Mesenchymal stem cell (in vitro differentiated cells and primary cell): ENCODE data around the gene CCDC51.
A peak's percentile ranks its signal among the peaks of the same experiment; 100 is the strongest.
"Not testable (repeated sequence)": the region's sequence is repeated elsewhere in the genome, so short reads cannot be mapped to it uniquely, and the experiment has no call there.

ENCODE experiments used
- DNase-seq: peaks from one replicate; pipeline ENCODE4 v3.0.0-alpha.2; 2013
- H2AFZ ChIP-seq: one replicate; pipeline ENCODE4 v1.6.1; 2013; ENCODE audit warnings: low read depth, mild to moderate bottlenecking, control low read depth, inconsistent platforms, low read length, moderate library complexity
- H2AK5ac ChIP-seq: 2 replicates; pipeline ENCODE4 v1.6.1; 2013; ENCODE audit warnings: low read length, moderate library complexity, mild to moderate bottlenecking, inconsistent platforms; ENCODE audit not compliant: severe bottlenecking
- H2BK120ac ChIP-seq: one replicate; pipeline ENCODE4 v1.6.1; 2013; ENCODE audit warnings: low read depth, mild to moderate bottlenecking, inconsistent platforms, low read length, moderate library complexity
- H2BK12ac ChIP-seq, 2 experiments: one replicate each; pipeline ENCODE4 v1.6.1; 2013; ENCODE audit warnings: inconsistent platforms in 2 of 2, low read length in 2 of 2, mild to moderate bottlenecking in 2 of 2, moderate library complexity in 2 of 2, control low read depth in 1 of 2
- H2BK15ac ChIP-seq: one replicate; pipeline ENCODE4 v1.6.1; 2013; ENCODE audit warnings: mild to moderate bottlenecking, low read depth, inconsistent platforms; ENCODE audit not compliant: poor library complexity, severe bottlenecking
- H2BK5ac ChIP-seq: 2 replicates; pipeline ENCODE4 v1.6.1; 2013; ENCODE audit warnings: low read depth, mild to moderate bottlenecking, low read length, control low read depth, inconsistent platforms; ENCODE audit not compliant: poor library complexity, severe bottlenecking
- H3K14ac ChIP-seq, 2 experiments: one replicate each; pipeline ENCODE4 v1.6.1; 2013; ENCODE audit warnings: inconsistent platforms in 2 of 2, low read length in 2 of 2, control low read depth in 1 of 2, mild to moderate bottlenecking in 1 of 2, moderate library complexity in 1 of 2
- H3K18ac ChIP-seq, 2 experiments: one replicate each; pipeline ENCODE4 v1.6.1; 2013; ENCODE audit warnings: inconsistent platforms in 2 of 2, low read length in 2 of 2, control low read depth in 1 of 2, low read depth in 1 of 2, mild to moderate bottlenecking in 1 of 2
- H3K23ac ChIP-seq, 2 experiments: one replicate each; pipeline ENCODE4 v1.6.1; 2013; ENCODE audit warnings: inconsistent platforms in 2 of 2, low read length in 2 of 2, mild to moderate bottlenecking in 2 of 2, moderate library complexity in 2 of 2, control low read depth in 1 of 2
- H3K27ac ChIP-seq: 2 replicates; pipeline ENCODE4 v1.5.1; 2013; ENCODE audit warnings: mild to moderate bottlenecking, moderate library complexity, low read length, control low read depth, inconsistent platforms; ENCODE audit not compliant: poor library complexity, severe bottlenecking
- H3K27me3 ChIP-seq, 2 experiments: 2 replicates each; pipeline versions ENCODE4 v1.6.1 to v1.7.0; 2013; ENCODE audit warnings: low read length in 2 of 2, mild to moderate bottlenecking in 2 of 2, moderate library complexity in 2 of 2, control low read depth in 1 of 2, inconsistent platforms in 1 of 2; ENCODE audit not compliant: control insufficient read depth in 1 of 2, insufficient read depth in 1 of 2
- H3K36me3 ChIP-seq, 2 experiments: 2 replicates each; pipeline versions ENCODE4 v1.6.1 to v1.7.0; 2013; ENCODE audit warnings: low read length in 2 of 2, control low read depth in 1 of 2, inconsistent platforms in 1 of 2, low read depth in 1 of 2, mild to moderate bottlenecking in 1 of 2; ENCODE audit not compliant: insufficient read depth in 2 of 2, control insufficient read depth in 1 of 2
- H3K4ac ChIP-seq, 2 experiments: one replicate each; pipeline ENCODE4 v1.6.1; 2013; ENCODE audit warnings: inconsistent platforms in 2 of 2, low read length in 2 of 2, mild to moderate bottlenecking in 2 of 2, moderate library complexity in 2 of 2, control low read depth in 1 of 2, low read depth in 1 of 2
- H3K4me1 ChIP-seq: 2 replicates; pipeline ENCODE4 v1.6.1; 2013; ENCODE audit warnings: low read depth, low read length, control low read depth; ENCODE audit not compliant: control insufficient read depth, insufficient read depth
- H3K4me2 ChIP-seq: 2 replicates; pipeline ENCODE4 v1.6.1; 2013; ENCODE audit warnings: low read length, mild to moderate bottlenecking, inconsistent platforms; ENCODE audit not compliant: poor library complexity, severe bottlenecking
- H3K4me3 ChIP-seq, 2 experiments: 2 replicates each; pipeline versions ENCODE4 v1.5.1 to v1.7.0; 2013; ENCODE audit warnings: low read length in 2 of 2, mild to moderate bottlenecking in 2 of 2, control low read depth in 1 of 2, low read depth in 1 of 2; ENCODE audit not compliant: insufficient read depth in 1 of 2
- H3K79me1 ChIP-seq: replicated peaks from 2 replicates; pipeline ENCODE4 v1.6.1; 2013; ENCODE audit warnings: mild to moderate bottlenecking, control low read depth, low read length, inconsistent platforms; ENCODE audit not compliant: poor library complexity, severe bottlenecking
- H3K9ac ChIP-seq: 2 replicates; pipeline ENCODE4 v1.7.0; 2013; ENCODE audit warnings: mild to moderate bottlenecking, low read length, moderate library complexity
- H3K9me3 ChIP-seq: 2 replicates; pipeline ENCODE4 v1.7.0; 2013; ENCODE audit warnings: mild to moderate bottlenecking, low read length; ENCODE audit not compliant: control insufficient read depth
- H4K8ac ChIP-seq: one replicate; pipeline ENCODE4 v1.6.1; 2013; ENCODE audit warnings: inconsistent platforms, mild to moderate bottlenecking, low read length, moderate library complexity
- H4K91ac ChIP-seq: one replicate; pipeline ENCODE4 v1.6.1; 2013; ENCODE audit warnings: mild to moderate bottlenecking, low read length, inconsistent platforms
- WGBS: methylation state at CpG from one replicate; pipeline ENCODE4 v1.1.7; 2013; ENCODE audit warnings: mixed read lengths; 5-methylcytosine and 5-hydroxymethylcytosine counted together

Gene CCDC51

DNA sequence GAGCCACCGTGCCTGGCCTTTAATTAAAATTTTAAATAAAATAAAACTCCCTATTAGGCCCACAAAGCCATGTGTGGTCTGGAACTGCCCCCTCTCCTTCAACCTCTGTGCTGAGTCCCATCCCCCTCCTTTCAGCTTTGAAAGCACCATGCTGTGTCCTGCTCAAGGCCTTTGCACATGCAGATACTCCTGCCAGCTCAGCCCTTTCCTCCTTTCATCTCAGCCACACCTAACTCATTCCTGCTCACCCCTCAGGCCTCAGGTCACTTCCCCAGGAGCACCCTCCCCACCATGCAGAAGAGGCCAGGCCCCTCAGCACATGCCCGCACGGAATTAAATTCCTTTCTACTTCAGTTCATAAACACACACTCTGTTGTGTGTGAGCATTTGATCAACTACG, 34.7 kb upstream of the CCDC51 start:
- H3K4ac ChIP-seq: no peak overlapping the region
- H3K4me3 ChIP-seq: no peak overlapping the region
- no peak overlapping the region for H2AFZ ChIP-seq
- DNase-seq: no peak
- 64% methylated on average over 4 of the region's 4 CpGs for WGBS
- no peaks in the 10 kb centered on the region for H3K9me3 ChIP-seq
- H3K23ac ChIP-seq: no peak overlapping the region
- peaks cover 18 to 47% of the 10 kb centered on the region in 2 experiments for H3K36me3 ChIP-seq
- H3K27me3 ChIP-seq: no peaks in the 10 kb centered on the region
- no peak overlapping the region for H4K91ac ChIP-seq
- H3K14ac ChIP-seq: no peak overlapping the region
- H3K9ac ChIP-seq: no peak overlapping the region
- H3K4me1 ChIP-seq: peaks cover 20% of the 10 kb centered on the region
- H3K18ac ChIP-seq: no peak overlapping the region
- H2BK15ac ChIP-seq: no peak overlapping the region
- no peak overlapping the region for H2BK12ac ChIP-seq
- no peak overlapping the region for H2BK120ac ChIP-seq
- no peak overlapping the region for H3K4me2 ChIP-seq
- H3K27ac ChIP-seq: no peak overlapping the region
- no peak overlapping the region for H4K8ac ChIP-seq
- peaks cover 4% of the 10 kb centered on the region for H3K79me1 ChIP-seq
- H2AK5ac ChIP-seq: no peak overlapping the region
- no peak overlapping the region for H2BK5ac ChIP-seq

DNA sequence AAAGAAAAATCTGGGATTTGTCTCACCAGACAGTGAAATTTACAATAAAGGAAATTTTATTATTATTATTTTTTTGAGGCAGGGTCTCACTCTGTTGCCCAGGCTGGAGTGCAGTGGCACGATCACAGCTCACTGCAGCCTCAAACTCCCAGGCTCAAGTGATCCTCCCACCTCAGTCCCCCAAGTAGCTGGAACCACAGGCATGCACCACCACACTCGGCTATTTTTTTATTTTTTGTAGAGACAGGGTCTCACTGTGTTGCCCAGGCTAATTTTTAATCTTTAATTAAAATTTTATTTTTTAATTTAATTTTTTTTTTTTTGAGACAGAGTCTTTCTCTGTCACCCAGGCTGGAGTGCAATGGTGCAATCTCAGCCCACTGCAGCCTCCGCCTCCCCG, 34.1 kb upstream of the CCDC51 start:
- 88% methylated on average over 3 of the region's 4 CpGs for WGBS
- H3K4me2 ChIP-seq: not testable (repeated sequence)

DNA sequence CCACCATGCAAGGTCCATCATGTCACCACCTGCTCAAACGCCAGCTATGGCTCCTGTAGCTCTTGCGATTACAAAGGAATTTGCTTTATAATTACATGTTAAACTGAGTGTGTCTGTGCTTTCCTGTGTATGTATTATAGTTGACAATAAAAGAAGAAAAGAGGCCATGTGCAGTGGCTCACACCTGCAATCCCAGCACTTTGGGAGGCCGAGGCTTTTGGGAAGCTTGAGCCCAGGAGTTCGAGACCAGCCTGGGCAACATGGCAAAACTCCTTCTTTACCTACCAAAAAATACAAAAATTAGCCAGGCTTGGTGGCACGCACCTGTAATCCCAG, 33.7 kb upstream of the CCDC51 start:
- peaks cover 20 to 50% of the 10 kb centered on the region in 2 experiments for H3K36me3 ChIP-seq
- H2BK15ac ChIP-seq: no peak overlapping the region
- no peak overlapping the region for H2BK5ac ChIP-seq
- no peak for DNase-seq
- H2AK5ac ChIP-seq: no peak overlapping the region
- H3K23ac ChIP-seq: no peak overlapping the region
- H4K8ac ChIP-seq: peak overlapping the region; percentile 91
- H2AFZ ChIP-seq: peak overlapping the region; percentile 39
- no peaks in the 10 kb centered on the region for H3K9me3 ChIP-seq
- peaks cover 20% of the 10 kb centered on the region for H3K4me1 ChIP-seq
- H3K18ac ChIP-seq: peak overlapping the region in 1 of 2 experiments; percentile 73
- H4K91ac ChIP-seq: peak overlapping the region; percentile 92
- peak overlapping the region; percentile 94 for H3K9ac ChIP-seq
- H2BK120ac ChIP-seq: no peak overlapping the region
- peak overlapping the region; percentile 50 for H3K27ac ChIP-seq
- H3K4me3 ChIP-seq: peak overlapping the region in 1 of 2 experiments; percentile 92
- no peak overlapping the region for H3K14ac ChIP-seq
- H3K79me1 ChIP-seq: peaks cover 8% of the 10 kb centered on the region
- H3K4me2 ChIP-seq: no peak overlapping the region
- no peaks in the 10 kb centered on the region for H3K27me3 ChIP-seq
- H2BK12ac ChIP-seq: peak overlapping the region in 1 of 2 experiments; percentile 50
- H3K4ac ChIP-seq: peak overlapping the region; percentile 34 to 55
- 84% methylated on average over 5 of the region's 5 CpGs for WGBS

More for the DNA sequence above, 34.1 kb upstream of the CCDC51 start:
- H2AK5ac ChIP-seq, H4K8ac ChIP-seq, H2AFZ ChIP-seq, H2BK12ac ChIP-seq, H3K9ac ChIP-seq, H3K27me3 ChIP-seq, H3K18ac ChIP-seq, H3K9me3 ChIP-seq, H4K91ac ChIP-seq, H3K4me3 ChIP-seq, H2BK15ac ChIP-seq, DNase-seq, H2BK5ac ChIP-seq, H3K4ac ChIP-seq, H2BK120ac ChIP-seq, H3K14ac ChIP-seq, H3K27ac ChIP-seq, H3K23ac ChIP-seq, H3K79me1 ChIP-seq: not testable (repeated sequence)
- Histone ChIP-seq H3K4me1 (peaks cover 20% of the 10 kb centered on the region), H3K36me3 (peaks cover 20 to 50% of the 10 kb centered on the region in 2 experiments)

DNA sequence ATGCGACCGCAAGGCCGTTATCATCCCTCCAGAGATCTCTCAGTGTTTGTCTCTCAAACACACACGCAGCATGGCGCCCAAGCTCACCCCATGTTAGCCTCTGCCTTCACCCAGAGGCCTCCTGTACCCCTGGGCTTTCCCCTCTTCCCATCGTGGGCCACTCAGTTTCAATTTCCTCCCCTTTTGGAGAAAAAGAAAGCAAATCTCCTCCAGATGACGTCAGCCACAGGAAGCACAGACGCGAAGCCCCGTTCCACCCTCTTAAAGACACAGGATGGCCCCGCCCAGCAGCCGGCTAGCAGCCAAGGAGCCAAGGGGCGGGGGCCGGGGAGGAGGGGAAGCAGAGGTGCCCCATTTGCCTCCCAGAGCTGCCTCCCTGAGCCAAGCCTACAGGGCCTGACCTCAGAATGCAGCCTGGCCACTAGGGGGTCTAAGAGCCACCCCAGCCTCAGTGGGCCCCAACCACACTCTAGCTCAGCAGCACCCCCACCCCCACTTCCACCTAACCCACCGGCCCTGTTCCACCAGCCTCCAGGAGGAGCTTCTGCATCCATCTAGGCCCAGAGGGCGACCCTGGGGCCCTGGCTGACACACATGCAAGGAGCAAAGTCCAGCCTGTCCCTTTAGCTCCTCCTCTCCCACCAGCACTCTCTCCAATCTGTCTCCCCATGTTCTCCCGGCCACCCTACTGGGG, 33.2 kb upstream of the CCDC51 start:
- peak overlapping the region; percentile 97 for H4K8ac ChIP-seq

More for the DNA sequence above, 33.2 kb upstream of the CCDC51 start:
- Histone ChIP-seq H3K9me3 (no peaks in the 10 kb centered on the region), H2AK5ac (peak overlapping the region; percentile 40), H3K4me3 (peak overlapping the region; percentile 67 to 92), H2BK12ac (peak overlapping the region; percentile 28 to 50), H3K36me3 (peaks cover 25 to 51% of the 10 kb centered on the region in 2 experiments), H3K79me1 (peaks cover 10% of the 10 kb centered on the region), H3K18ac (peak overlapping the region; percentile 94 to 97), H4K91ac (peak overlapping the region; percentile 92), H3K27ac (peak overlapping the region; percentile 92), H3K4me1 (peaks cover 22% of the 10 kb centered on the region), H3K4me2 (peak overlapping the region; percentile 90), H3K9ac (peak overlapping the region; percentile 94), H3K14ac (peak overlapping the region in 1 of 2 experiments; percentile 95), H3K27me3 (no peaks in the 10 kb centered on the region), H2BK15ac (no peak overlapping the region), H2AFZ (peak overlapping the region; percentile 39), H2BK120ac (peak overlapping the region; percentile 82), H3K23ac (no peak overlapping the region), H2BK5ac (peak overlapping the region; percentile 49), H3K4ac (peak overlapping the region; percentile 90 to 97)
- 3% methylated on average over 16 of the region's 17 CpGs for WGBS
- peak; percentile 98 for DNase-seq
